HEK293 (cell line): ENCODE measurements around the gene ATXN10.
"Not testable (repeated sequence)": the region's sequence is repeated elsewhere in the genome, so short reads cannot be mapped to it uniquely, and the experiment has no call there.

Experiments used
- CTCF ChIA-PET: fragments of 350-600 bp; formaldehyde crosslinking; extraction: SDS; loops from one replicate; lab custom pipeline; 2021; ENCODE audit warnings: antibody characterized with exemption; lab: Yijun Ruan, JAX
- POLR2A ChIA-PET: fragments of 300-600 bp; formaldehyde crosslinking; extraction: SDS; loops from one replicate; lab custom pipeline; 2020; ENCODE audit warnings: antibody characterized with exemption, inconsistent platforms; lab: Yijun Ruan, JAX
- H3K27ac ChIP-seq: fragments of 200-500 bp; sonication (Bioruptor generic); 2 replicates; pipeline ENCODE4 v1.5.1; 2014; ENCODE audit warnings: low read depth, low read length, control low read depth, inconsistent platforms; ENCODE audit errors: extremely low read depth
- H3K36me3 ChIP-seq, 2 experiments: fragments of 200-500 bp in 1 of 2; sonication (Bioruptor generic) in 1 of 2; 1 replicate in 1 of 2; 2 replicates in 1 of 2; pipeline ENCODE4 v1.5.1; 2014 to 2017; ENCODE audit warnings: inconsistent platforms in 2 of 2, low read length in 2 of 2; ENCODE audit not compliant: control insufficient read depth in 2 of 2, insufficient read depth in 1 of 2
- H3K4me1 ChIP-seq: fragments of 200-500 bp; sonication (Bioruptor generic); 2 replicates; pipeline ENCODE4 v1.5.1; 2014; ENCODE audit warnings: mild to moderate bottlenecking, low read length, inconsistent platforms; ENCODE audit not compliant: control insufficient read depth, insufficient read depth
- H3K4me3 ChIP-seq: 2 replicates; pipeline ENCODE4 v1.5.1; 2011; ENCODE audit warnings: low read depth, mild to moderate bottlenecking, control low read depth, low read length, moderate library complexity
- H3K9me3 ChIP-seq: fragments of 200-500 bp; sonication (Bioruptor generic); 2 replicates; pipeline ENCODE4 v1.5.1; 2014; ENCODE audit warnings: low read depth, low read length, inconsistent platforms; ENCODE audit not compliant: control insufficient read depth, insufficient read depth
- ATF2 ChIP-seq: fragments of 450-650 bp; formaldehyde crosslinking; IDR thresholded peaks from 2 replicates; pipeline ENCODE4 v1.5.1; 2016; ENCODE audit warnings: missing biosample characterization, missing genetic modification characterization, low read depth
- INSM2 ChIP-seq: fragments of 450-650 bp; formaldehyde crosslinking; IDR thresholded peaks from 2 replicates; pipeline ENCODE4 v1.5.1; 2016; ENCODE audit warnings: missing biosample characterization, missing genetic modification characterization
- OSR2 ChIP-seq: fragments of 450-650 bp; formaldehyde crosslinking; IDR thresholded peaks from 2 replicates; pipeline ENCODE4 v1.5.1; 2016; ENCODE audit warnings: missing biosample characterization, missing genetic modification characterization
- OVOL3 ChIP-seq: fragments of 450-650 bp; formaldehyde crosslinking; IDR thresholded peaks from 2 replicates; pipeline ENCODE4 v1.5.1; 2016; ENCODE audit warnings: missing biosample characterization, missing genetic modification characterization
- PRDM6 ChIP-seq: fragments of 450-650 bp; formaldehyde crosslinking; IDR thresholded peaks from 2 replicates; pipeline ENCODE4 v1.5.1; 2017; ENCODE audit warnings: missing biosample characterization, missing genetic modification characterization
- REPIN1 ChIP-seq: fragments of 450-650 bp; formaldehyde crosslinking; IDR thresholded peaks from 2 replicates; pipeline ENCODE4 v1.5.1; 2017; ENCODE audit warnings: missing biosample characterization, missing genetic modification characterization, low read depth
- REST ChIP-seq: fragments of 450-650 bp; formaldehyde crosslinking; IDR thresholded peaks from 2 replicates; pipeline ENCODE4 v1.5.1; 2016; ENCODE audit warnings: missing biosample characterization, missing genetic modification characterization
- SCRT2 ChIP-seq: fragments of 450-650 bp; formaldehyde crosslinking; IDR thresholded peaks from 2 replicates; pipeline ENCODE4 v1.5.1; 2016; ENCODE audit warnings: missing biosample characterization, missing genetic modification characterization
- SP7 ChIP-seq: fragments of 450-650 bp; formaldehyde crosslinking; IDR thresholded peaks from 2 replicates; pipeline ENCODE4 v1.5.1; 2016; ENCODE audit warnings: missing biosample characterization, missing genetic modification characterization
- YY2 ChIP-seq: fragments of 450-650 bp; formaldehyde crosslinking; IDR thresholded peaks from 2 replicates; pipeline ENCODE4 v1.5.1; 2016; ENCODE audit warnings: missing biosample characterization, missing genetic modification characterization
- ZEB2 ChIP-seq: fragments of 450-650 bp; formaldehyde crosslinking; IDR thresholded peaks from 2 replicates; pipeline ENCODE4 v1.5.1; 2016; ENCODE audit warnings: missing biosample characterization, missing genetic modification characterization
- ZFP69B ChIP-seq: fragments of 450-650 bp; formaldehyde crosslinking; IDR thresholded peaks from 2 replicates; pipeline ENCODE4 v1.5.1; 2016; ENCODE audit warnings: missing biosample characterization, missing genetic modification characterization
- ZNF10 ChIP-seq: fragments of 450-650 bp; formaldehyde crosslinking; IDR thresholded peaks from 2 replicates; pipeline ENCODE4 v1.5.1; 2017; ENCODE audit warnings: missing biosample characterization, missing genetic modification characterization
- ZNF121 ChIP-seq: fragments of 450-650 bp; formaldehyde crosslinking; IDR thresholded peaks from 2 replicates; pipeline ENCODE4 v1.5.1; 2016; ENCODE audit warnings: missing biosample characterization, missing genetic modification characterization
- ZNF433 ChIP-seq: fragments of 450-650 bp; formaldehyde crosslinking; IDR thresholded peaks from 2 replicates; pipeline ENCODE4 v1.5.1; 2016; ENCODE audit warnings: missing biosample characterization, missing genetic modification characterization, low read depth
- ZNF629 ChIP-seq: fragments of 450-650 bp; formaldehyde crosslinking; IDR thresholded peaks from 2 replicates; pipeline ENCODE4 v1.5.1; 2017; ENCODE audit warnings: missing biosample characterization, missing genetic modification characterization
- ZNF645 ChIP-seq: fragments of 450-650 bp; formaldehyde crosslinking; IDR thresholded peaks from 2 replicates; pipeline ENCODE4; 2016; ENCODE audit warnings: missing biosample characterization, missing genetic modification characterization
- ZNF660 ChIP-seq: fragments of 450-650 bp; IDR thresholded peaks from 2 replicates; pipeline ENCODE4 v1.5.1; 2018; ENCODE audit warnings: missing biosample characterization, mild to moderate bottlenecking, missing genetic modification characterization
- ZNF664 ChIP-seq: fragments of 450-650 bp; formaldehyde crosslinking; IDR thresholded peaks from 2 replicates; pipeline ENCODE4 v1.5.1; 2016; ENCODE audit warnings: missing biosample characterization, missing genetic modification characterization
- ZSCAN18 ChIP-seq: fragments of 450-650 bp; formaldehyde crosslinking; IDR thresholded peaks from 2 replicates; pipeline ENCODE4 v1.5.1; 2016; ENCODE audit warnings: missing biosample characterization, missing genetic modification characterization
- ZXDB ChIP-seq: fragments of 450-650 bp; formaldehyde crosslinking; IDR thresholded peaks from 2 replicates; pipeline ENCODE4 v1.5.1; 2016; ENCODE audit warnings: missing biosample characterization, missing genetic modification characterization

ATXN10 gene

GRCh38 chr22:45714390-45714789 is 42.8 kb downstream of the ATXN10 start:
- Histone ChIP-seq H3K36me3 (peaks cover 31 to 36% of the 10 kb centered on the region in 2 experiments), H3K4me1 (peaks cover 20% of the 10 kb centered on the region)
- TF ChIP-seq ZNF121 (tag by site-specific recombination): peak; percentile 72; the same call in 1 of the 2 replicates
- POLR2A ChIA-PET, H3K4me3 ChIP-seq, H3K27ac ChIP-seq, CTCF ChIA-PET, H3K9me3 ChIP-seq: not testable (repeated sequence)

- peaks cover 16% of the 10 kb centered on the region for H3K4me1 ChIP-seq
- no peak overlapping the region for H3K4me3 ChIP-seq
- no peaks in the 10 kb centered on the region for H3K9me3 ChIP-seq
- H3K27ac ChIP-seq: no peak overlapping the region
- TF ChIP-seq INSM2 (tag by site-specific recombination): 0 out of 2 replicates have a peak, but pooled peaks have one; percentile 35
- TF ChIP-seq ZFP69B (tag by site-specific recombination): no peak
- peak; percentile 42; the same call in 1 of the 2 replicates for TF ChIP-seq ZXDB (tag by site-specific recombination)
- TF ChIP-seq ZEB2 (tag by site-specific recombination): 0 out of 2 replicates have a peak, but pooled peaks have one; percentile 37
- TF ChIP-seq ZSCAN18 (tag by site-specific recombination): no peak
- TF ChIP-seq SCRT2 (tag by site-specific recombination): no peak
- TF ChIP-seq OSR2: 0 out of 2 replicates have a peak, but pooled peaks have one; percentile 16
- TF ChIP-seq OVOL3: no peak
- no peak for TF ChIP-seq SP7
- TF ChIP-seq ZNF629 (tag by site-specific recombination): peak; percentile 46; the same call in 1 of the 2 replicates
- TF ChIP-seq PRDM6 (tag by site-specific recombination): peak; percentile 64
- TF ChIP-seq ZNF660: 0 out of 2 replicates have a peak, but pooled peaks have one; percentile 25
- TF ChIP-seq ATF2 (tag by site-specific recombination): no peak
- no peak for TF ChIP-seq REPIN1 (tag by site-specific recombination)
- no peak for TF ChIP-seq ZNF433 (tag by site-specific recombination)
- TF ChIP-seq, all 188 proteins: peak for 7
- ChIA-PET CTCF (interaction anchor here (0.8 to 1.8 kb wide), 2 partner anchors 14 to 128 kb away, joined by 4 to 6 read pairs; no protein-coding TSS in a partner anchor), POLR2A (interaction anchor here (0.8 kb wide), 1 partner anchor 26 kb away, joined by 3 read pairs; no protein-coding TSS in a partner anchor)
- peaks cover 33 to 59% of the 10 kb centered on the region in 2 experiments for H3K36me3 ChIP-seq
These were observed 46.2 kb downstream of the ATXN10 start for GRCh38 chr22:45717789-45718188.

- H3K4me1 ChIP-seq: peaks cover 16% of the 10 kb centered on the region
- CTCF ChIA-PET: interaction anchor here (0.8 to 1.8 kb wide), 2 partner anchors 13 to 127 kb away, joined by 4 to 6 read pairs; no protein-coding TSS in a partner anchor
- TF ChIP-seq ZNF664 (no peak), ZNF10 (no peak), YY2 (tag by site-specific recombination) (no peak), ZNF645 (tag by site-specific recombination) (no peak), REST (tag by site-specific recombination) (no peak)
These were observed 46.8 kb downstream of the ATXN10 start for GRCh38 chr22:45718391-45718790.

More at GRCh38 chr22:45718391-45718790, 46.8 kb downstream of the ATXN10 start:
- POLR2A ChIA-PET: no interaction called here
- Histone ChIP-seq H3K27ac (no peak overlapping the region), H3K36me3 (peaks cover 35 to 58% of the 10 kb centered on the region in 2 experiments), H3K9me3 (no peaks in the 10 kb centered on the region), H3K4me3 (no peak overlapping the region)
